Gastroesophageal sphincter (tissue), 4 donors: ENCODE measurements around the gene AGO3. TPM values are rescaled to one million over a fixed set of nuclear protein-coding genes. Genes with fewer than 3 reads are reported as not detected.

Experiments
- ATAC-seq: fragments of 150-250 bp; one replicate; pipeline ENCODE4 v1.9.1; 2016; ENCODE audit warnings: mild to moderate bottlenecking, moderate library complexity
- H3K27ac ChIP-seq, 4 donors: fragments of 200-600 bp; sonication (generic) in 3 of 4; 1 replicate in 3 of 4; 2 replicates in 1 of 4; pipeline ENCODE4 v1.5.1; 2016 to 2019
- H3K27me3 ChIP-seq: fragments of 200-600 bp; sonication (generic); one replicate; pipeline ENCODE4 v1.5.1; 2019
- H3K36me3 ChIP-seq, 2 donors: fragments of 200-600 bp; sonication (generic); one replicate each; pipeline ENCODE4 v1.5.1; 2019; ENCODE audit warnings: control low read depth in 1 of 2
- H3K4me1 ChIP-seq, 3 donors: fragments of 200-600 bp; sonication (generic); 1 replicate in 2 of 3; 2 replicates in 1 of 3; pipeline ENCODE4 v1.5.1; 2016 to 2019; ENCODE audit warnings: control low read depth in 2 of 3
- H3K4me3 ChIP-seq, 2 donors: fragments of 200-600 bp; sonication (generic); one replicate each; pipeline ENCODE4 v1.5.1; 2019; ENCODE audit warnings: mild to moderate bottlenecking in 1 of 2, moderate library complexity in 1 of 2
- H3K9me3 ChIP-seq, 3 donors: fragments of 200-600 bp; sonication (generic); one replicate each; pipeline ENCODE4 v1.5.1; 2017 to 2019; ENCODE audit warnings: control low read depth in 2 of 3
- CTCF ChIP-seq, 4 experiments: fragments of 200-600 bp in 2 of 4; fragments of 450-650 bp in 2 of 4; sonication (generic) in 1 of 4; IDR thresholded peaks; one replicate each; pipeline ENCODE4 v1.5.1; 2017 to 2019; ENCODE audit warnings: antibody characterized with exemption in 4 of 4, mild to moderate bottlenecking in 2 of 4, moderate library complexity in 2 of 4
- EP300 ChIP-seq: sonication (generic); formaldehyde crosslinking; IDR thresholded peaks from one replicate; pipeline ENCODE4 v1.6.1; 2017; ENCODE audit warnings: antibody characterized with exemption, mild to moderate bottlenecking
- POLR2A ChIP-seq, 2 donors: fragments of 450-650 bp; IDR thresholded peaks; one replicate each; pipeline ENCODE4 v1.6.1; 2017; ENCODE audit warnings: antibody characterized with exemption in 2 of 2, mild to moderate bottlenecking in 2 of 2, moderate library complexity in 1 of 2
- POLR2AphosphoS5 ChIP-seq: sonication (generic); formaldehyde crosslinking; IDR thresholded peaks from one replicate; pipeline ENCODE4 v1.6.1; 2017; ENCODE audit warnings: antibody characterized with exemption
- WGBS, 2 donors: methylation state at CpG; one replicate each; pipeline ENCODE4 v1.1.5; 2018; ENCODE audit warnings: low coverage in 1 of 2; 5-methylcytosine and 5-hydroxymethylcytosine counted together
- total RNA-seq, 4 donors: library from RNA; depleted of rRNA; stranded (reverse); fragments of >200 nt; gene quantifications; one replicate each; pipeline ENCODE4 v1.1.0, GENCODE V29; 2016

AGO3 gene
- total RNA-seq, 4 donors from 2014 or later, result 33.9 to 36.9 (median 34.2) TPM

GRCh38 chr1:36040238-36040637, 109.3 kb downstream of the AGO3 start:
- Histone ChIP-seq H3K4me1 (no peaks in the 10 kb centered on the region), H3K27me3 (no peaks in the 10 kb centered on the region), H3K9me3 (no peaks in the 10 kb centered on the region), H3K36me3 (peaks cover 0 to 96% of the 10 kb centered on the region in 2 donors), H3K27ac (no peak overlapping the region), H3K4me3 (no peak overlapping the region)
- no peak for ATAC-seq
- TF ChIP-seq CTCF (IDR thresholded peaks at IDR 0.05), result no peak
- no peak for TF ChIP-seq EP300
- TF ChIP-seq POLR2AphosphoS5, result no peak
- TF ChIP-seq POLR2A (IDR thresholded peaks at IDR 0.05), result no peak
- WGBS, 2 donors, result 86% methylated on average over 2 of the region's 2 CpGs; no CpG with 5 or more reads in 1 of the 2 donors

- Histone ChIP-seq H3K27me3 (no peaks in the 10 kb centered on the region), H3K9me3 (peaks cover 0 to 6% (median 0%) of the 10 kb centered on the region in 3 donors), H3K27ac (no peak overlapping the region), H3K4me1 (no peaks in the 10 kb centered on the region), H3K36me3 (peaks cover 0 to 89% of the 10 kb centered on the region in 2 donors), H3K4me3 (no peak overlapping the region)
- TF ChIP-seq CTCF (IDR thresholded peaks at IDR 0.05) (no peak), POLR2A (IDR thresholded peaks at IDR 0.05) (no peak), EP300 (no peak), POLR2AphosphoS5 (no peak)
- ATAC-seq, result no peak
Observed at GRCh38 chr1:36051821-36052220, 120.9 kb downstream of the AGO3 start.

GRCh38 chr1:36053978-36054377, 123.1 kb downstream of the AGO3 start:
- Histone ChIP-seq H3K27me3 (no peaks in the 10 kb centered on the region), H3K9me3 (no peaks in the 10 kb centered on the region), H3K27ac (no peak overlapping the region), H3K4me3 (no peak overlapping the region), H3K36me3 (peaks cover 0 to 72% of the 10 kb centered on the region in 2 donors), H3K4me1 (no peaks in the 10 kb centered on the region)
- no peak for ATAC-seq
- TF ChIP-seq EP300, result no peak
- TF ChIP-seq POLR2A (IDR thresholded peaks at IDR 0.05), result no peak
- TF ChIP-seq CTCF (IDR thresholded peaks at IDR 0.05), result no peak
- TF ChIP-seq POLR2AphosphoS5, result no peak

- Histone ChIP-seq H3K9me3 (no peaks in the 10 kb centered on the region), H3K36me3 (peaks cover 0 to 69% of the 10 kb centered on the region in 2 donors), H3K4me3 (no peak overlapping the region), H3K27me3 (no peaks in the 10 kb centered on the region), H3K4me1 (no peaks in the 10 kb centered on the region), H3K27ac (no peak overlapping the region)
- no peak for TF ChIP-seq POLR2AphosphoS5
- no peak for TF ChIP-seq EP300
- TF ChIP-seq CTCF (IDR thresholded peaks at IDR 0.05), result no peak
- no peak for TF ChIP-seq POLR2A (IDR thresholded peaks at IDR 0.05)
- no peak for ATAC-seq
- 76 to 85% methylated on average over 5 of the region's 5 CpGs for WGBS, 2 donors
Observed at GRCh38 chr1:36055706-36056105, 124.8 kb downstream of the AGO3 start.

GRCh38 chr1:36062315-36062714, 131.4 kb downstream of the AGO3 start:
- H3K27ac ChIP-seq, result no peak overlapping the region
- no peaks in the 10 kb centered on the region for H3K4me1 ChIP-seq
- H3K36me3 ChIP-seq, result peaks cover 0 to 21% of the 10 kb centered on the region in 2 donors
- no peak for ATAC-seq
- 100% methylated on average over 1 of the region's 1 CpG; no CpG with 5 or more reads in 1 of the 2 donors for WGBS, 2 donors
- TF ChIP-seq POLR2AphosphoS5 (no peak), CTCF (IDR thresholded peaks at IDR 0.05) (no peak), POLR2A (IDR thresholded peaks at IDR 0.05) (no peak), EP300 (no peak)
- no peaks in the 10 kb centered on the region for H3K27me3 ChIP-seq
- no peak overlapping the region for H3K4me3 ChIP-seq
- H3K9me3 ChIP-seq, result no peaks in the 10 kb centered on the region
